HEK293 (cell line): ENCODE measurements around the gene ARR3.

Experiments
- CTCF ChIA-PET: fragments of 350-600 bp; formaldehyde crosslinking; extraction: SDS; loops from one replicate; lab custom pipeline; 2021; ENCODE audit warnings: antibody characterized with exemption; lab: Yijun Ruan, JAX
- POLR2A ChIA-PET: fragments of 300-600 bp; formaldehyde crosslinking; extraction: SDS; loops from one replicate; lab custom pipeline; 2020; ENCODE audit warnings: antibody characterized with exemption, inconsistent platforms; lab: Yijun Ruan, JAX
- H3K27ac ChIP-seq: fragments of 200-500 bp; sonication (Bioruptor generic); 2 replicates; pipeline ENCODE4 v1.5.1; 2014; ENCODE audit warnings: low read depth, low read length, control low read depth, inconsistent platforms; ENCODE audit errors: extremely low read depth
- H3K36me3 ChIP-seq, 2 experiments: fragments of 200-500 bp in 1 of 2; sonication (Bioruptor generic) in 1 of 2; 1 replicate in 1 of 2; 2 replicates in 1 of 2; pipeline ENCODE4 v1.5.1; 2014 to 2017; ENCODE audit warnings: inconsistent platforms in 2 of 2, low read length in 2 of 2; ENCODE audit not compliant: control insufficient read depth in 2 of 2, insufficient read depth in 1 of 2
- H3K4me1 ChIP-seq: fragments of 200-500 bp; sonication (Bioruptor generic); 2 replicates; pipeline ENCODE4 v1.5.1; 2014; ENCODE audit warnings: mild to moderate bottlenecking, low read length, inconsistent platforms; ENCODE audit not compliant: control insufficient read depth, insufficient read depth
- H3K4me3 ChIP-seq: 2 replicates; pipeline ENCODE4 v1.5.1; 2011; ENCODE audit warnings: low read depth, mild to moderate bottlenecking, control low read depth, low read length, moderate library complexity
- H3K9me3 ChIP-seq: fragments of 200-500 bp; sonication (Bioruptor generic); 2 replicates; pipeline ENCODE4 v1.5.1; 2014; ENCODE audit warnings: low read depth, low read length, inconsistent platforms; ENCODE audit not compliant: control insufficient read depth, insufficient read depth
- IKZF3 ChIP-seq: fragments of 450-650 bp; IDR thresholded peaks from 2 replicates; pipeline ENCODE4 v1.5.0; 2018; ENCODE audit warnings: missing biosample characterization, mild to moderate bottlenecking, missing genetic modification characterization, moderate library complexity
- KLF16 ChIP-seq: fragments of 450-650 bp; formaldehyde crosslinking; IDR thresholded peaks from 2 replicates; pipeline ENCODE4 v1.5.1; 2017; ENCODE audit warnings: missing biosample characterization, missing genetic modification characterization
- SCRT2 ChIP-seq: fragments of 450-650 bp; formaldehyde crosslinking; IDR thresholded peaks from 2 replicates; pipeline ENCODE4 v1.5.1; 2016; ENCODE audit warnings: missing biosample characterization, missing genetic modification characterization
- YY2 ChIP-seq: fragments of 450-650 bp; formaldehyde crosslinking; IDR thresholded peaks from 2 replicates; pipeline ENCODE4 v1.5.1; 2016; ENCODE audit warnings: missing biosample characterization, missing genetic modification characterization
- ZNF169 ChIP-seq: fragments of 450-650 bp; formaldehyde crosslinking; IDR thresholded peaks from 2 replicates; pipeline ENCODE4 v1.5.1; 2016; ENCODE audit warnings: missing biosample characterization, missing genetic modification characterization
- ZNF214 ChIP-seq: fragments of 450-650 bp; formaldehyde crosslinking; IDR thresholded peaks from 2 replicates; pipeline ENCODE4 v1.5.1; 2017; ENCODE audit warnings: missing biosample characterization, mild to moderate bottlenecking, missing genetic modification characterization, borderline replicate concordance
- ZNF223 ChIP-seq: fragments of 450-650 bp; formaldehyde crosslinking; IDR thresholded peaks from 2 replicates; pipeline ENCODE4 v1.5.1; 2016; ENCODE audit warnings: missing biosample characterization, missing genetic modification characterization
- ZNF341 ChIP-seq: fragments of 450-650 bp; formaldehyde crosslinking; IDR thresholded peaks from 2 replicates; pipeline ENCODE4; 2016; ENCODE audit warnings: low read depth, missing biosample characterization, missing genetic modification characterization
- ZNF391 ChIP-seq: fragments of 450-650 bp; formaldehyde crosslinking; IDR thresholded peaks from 2 replicates; pipeline ENCODE4 v1.5.1; 2016; ENCODE audit warnings: low read depth, missing biosample characterization, missing genetic modification characterization, borderline replicate concordance
- ZNF394 ChIP-seq: fragments of 450-650 bp; formaldehyde crosslinking; IDR thresholded peaks from 2 replicates; pipeline ENCODE4 v1.5.1; 2016; ENCODE audit warnings: missing biosample characterization, missing genetic modification characterization, mild to moderate bottlenecking, moderate library complexity, borderline replicate concordance
- ZNF473 ChIP-seq: fragments of 450-650 bp; formaldehyde crosslinking; IDR thresholded peaks from 2 replicates; pipeline ENCODE4 v1.5.1; 2017; ENCODE audit warnings: missing biosample characterization, missing genetic modification characterization
- ZNF514 ChIP-seq: fragments of 450-650 bp; formaldehyde crosslinking; IDR thresholded peaks from 2 replicates; pipeline ENCODE4 v1.5.1; 2016; ENCODE audit warnings: missing biosample characterization, missing genetic modification characterization
- ZNF626 ChIP-seq: fragments of 450-650 bp; sonication (Bioruptor Pico); formaldehyde crosslinking; IDR thresholded peaks from 2 replicates; pipeline ENCODE4 v1.5.1; 2018; ENCODE audit warnings: missing biosample characterization, missing genetic modification characterization, inconsistent platforms
- ZNF677 ChIP-seq: fragments of 450-650 bp; IDR thresholded peaks from 2 replicates; pipeline ENCODE4 v1.5.0; 2018; ENCODE audit warnings: missing biosample characterization, mild to moderate bottlenecking, missing genetic modification characterization, moderate library complexity
- ZSCAN30 ChIP-seq: fragments of 450-650 bp; IDR thresholded peaks from 2 replicates; pipeline ENCODE4 v1.5.1; 2018; ENCODE audit warnings: missing biosample characterization, mild to moderate bottlenecking, missing genetic modification characterization, moderate library complexity
- TF ChIP-seq, protein P1 (sequence below): sonication (generic); formaldehyde crosslinking; IDR thresholded peaks from 2 replicates; pipeline ENCODE4 v1.8.1; 2022; ENCODE audit warnings: mild to moderate bottlenecking, moderate library complexity, missing genetic modification reagents
- TF ChIP-seq, protein P2 (sequence below): fragments of 450-650 bp; IDR thresholded peaks from 2 replicates; pipeline ENCODE4 v1.5.1; 2018; ENCODE audit warnings: missing biosample characterization, missing genetic modification characterization
- TF ChIP-seq, protein P3 (sequence below): fragments of 450-650 bp; formaldehyde crosslinking; IDR thresholded peaks from 2 replicates; pipeline ENCODE4; 2016; ENCODE audit warnings: missing biosample characterization, missing genetic modification characterization
- TF ChIP-seq, protein P4 (sequence below): fragments of 450-650 bp; formaldehyde crosslinking; IDR thresholded peaks from 2 replicates; pipeline ENCODE4 v1.5.1; 2016; ENCODE audit warnings: missing biosample characterization, missing genetic modification characterization, low read depth
- TF ChIP-seq, protein P5 (sequence below): fragments of 450-650 bp; formaldehyde crosslinking; IDR thresholded peaks from 2 replicates; pipeline ENCODE4 v1.5.1; 2016; ENCODE audit warnings: missing biosample characterization, missing genetic modification characterization

ARR3 gene

DNA sequence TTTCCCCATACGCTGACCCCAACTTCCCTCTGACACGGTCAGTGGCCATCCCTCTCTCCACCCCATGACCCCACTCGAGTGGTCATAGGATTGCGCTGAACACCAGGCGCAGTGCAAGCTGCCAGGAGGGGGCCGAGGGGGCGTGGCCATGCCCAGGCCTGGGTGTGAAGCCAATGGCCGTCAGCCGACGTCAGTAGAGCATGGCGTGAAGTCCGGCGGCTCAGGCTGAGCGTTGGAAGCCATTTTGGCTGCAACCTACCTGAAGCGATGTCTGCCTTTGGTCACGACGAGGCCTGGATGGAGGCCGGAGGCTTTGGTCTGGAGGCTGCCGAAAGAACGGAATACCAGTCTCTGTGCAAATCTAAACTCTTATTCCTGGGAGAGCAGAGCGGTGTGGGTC lies 13.8 kb downstream of the ARR3 start, which contains the start of gene RAB41:
TSS of gene RAB41 (plus strand) at position 222 of the 400 bp plus-strand sequence. CDS start at position 268, 46 bp downstream.
- no peaks in the 10 kb centered on the region for H3K9me3 ChIP-seq
- no peak within 1 kb of the TSS for H3K4me3 ChIP-seq
- H3K27ac ChIP-seq = no peak within 1 kb of the TSS
- CTCF ChIA-PET = interaction anchor here (0.6 kb wide), 1 partner anchor 9 kb away, joined by 3 read pairs; no protein-coding TSS in a partner anchor
- no peaks in the 10 kb centered on the region for H3K4me1 ChIP-seq
- TF ChIP-seq ZNF677 (tag by site-specific recombination) (no peak), ZNF169 (tag by site-specific recombination) (no peak), YY2 (no peak), ZNF341 (tag by site-specific recombination) (no peak), ZNF394 (tag by site-specific recombination) (no peak), ZNF214 (tag by site-specific recombination) (no peak), ZNF514 (tag by site-specific recombination) (no peak), KLF16 (tag by site-specific recombination) (no peak), ZNF391 (tag by site-specific recombination) (no peak), ZNF626 (tag by site-specific recombination) (no peak), ZNF473 (no peak), ZNF223 (no peak), ZSCAN30 (tag by site-specific recombination) (no peak), IKZF3 (tag by site-specific recombination) (no peak), SCRT2 (no peak)
- TF ChIP-seq, protein P1, sequence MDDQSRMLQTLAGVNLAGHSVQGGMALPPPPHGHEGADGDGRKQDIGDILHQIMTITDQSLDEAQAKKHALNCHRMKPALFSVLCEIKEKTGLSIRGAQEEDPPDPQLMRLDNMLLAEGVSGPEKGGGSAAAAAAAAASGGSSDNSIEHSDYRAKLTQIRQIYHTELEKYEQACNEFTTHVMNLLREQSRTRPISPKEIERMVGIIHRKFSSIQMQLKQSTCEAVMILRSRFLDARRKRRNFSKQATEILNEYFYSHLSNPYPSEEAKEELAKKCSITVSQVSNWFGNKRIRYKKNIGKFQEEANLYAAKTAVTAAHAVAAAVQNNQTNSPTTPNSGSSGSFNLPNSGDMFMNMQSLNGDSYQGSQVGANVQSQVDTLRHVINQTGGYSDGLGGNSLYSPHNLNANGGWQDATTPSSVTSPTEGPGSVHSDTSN (CRISPR knock-in tag) = no peak
- TF ChIP-seq, protein P2, sequence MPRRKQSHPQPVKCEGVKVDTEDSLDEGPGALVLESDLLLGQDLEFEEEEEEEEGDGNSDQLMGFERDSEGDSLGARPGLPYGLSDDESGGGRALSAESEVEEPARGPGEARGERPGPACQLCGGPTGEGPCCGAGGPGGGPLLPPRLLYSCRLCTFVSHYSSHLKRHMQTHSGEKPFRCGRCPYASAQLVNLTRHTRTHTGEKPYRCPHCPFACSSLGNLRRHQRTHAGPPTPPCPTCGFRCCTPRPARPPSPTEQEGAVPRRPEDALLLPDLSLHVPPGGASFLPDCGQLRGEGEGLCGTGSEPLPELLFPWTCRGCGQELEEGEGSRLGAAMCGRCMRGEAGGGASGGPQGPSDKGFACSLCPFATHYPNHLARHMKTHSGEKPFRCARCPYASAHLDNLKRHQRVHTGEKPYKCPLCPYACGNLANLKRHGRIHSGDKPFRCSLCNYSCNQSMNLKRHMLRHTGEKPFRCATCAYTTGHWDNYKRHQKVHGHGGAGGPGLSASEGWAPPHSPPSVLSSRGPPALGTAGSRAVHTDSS (tag by site-specific recombination) = no peak
- TF ChIP-seq, protein P3, sequence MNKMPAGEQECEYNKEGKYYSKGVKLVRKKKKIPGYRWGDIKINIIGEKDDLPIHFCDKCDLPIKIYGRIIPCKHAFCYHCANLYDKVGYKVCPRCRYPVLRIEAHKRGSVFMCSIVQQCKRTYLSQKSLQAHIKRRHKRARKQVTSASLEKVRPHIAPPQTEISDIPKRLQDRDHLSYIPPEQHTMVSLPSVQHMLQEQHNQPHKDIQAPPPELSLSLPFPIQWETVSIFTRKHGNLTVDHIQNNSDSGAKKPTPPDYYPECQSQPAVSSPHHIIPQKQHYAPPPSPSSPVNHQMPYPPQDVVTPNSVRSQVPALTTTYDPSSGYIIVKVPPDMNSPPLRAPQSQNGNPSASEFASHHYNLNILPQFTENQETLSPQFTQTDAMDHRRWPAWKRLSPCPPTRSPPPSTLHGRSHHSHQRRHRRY (tag by site-specific recombination) = no peak
- TF ChIP-seq, protein P4, sequence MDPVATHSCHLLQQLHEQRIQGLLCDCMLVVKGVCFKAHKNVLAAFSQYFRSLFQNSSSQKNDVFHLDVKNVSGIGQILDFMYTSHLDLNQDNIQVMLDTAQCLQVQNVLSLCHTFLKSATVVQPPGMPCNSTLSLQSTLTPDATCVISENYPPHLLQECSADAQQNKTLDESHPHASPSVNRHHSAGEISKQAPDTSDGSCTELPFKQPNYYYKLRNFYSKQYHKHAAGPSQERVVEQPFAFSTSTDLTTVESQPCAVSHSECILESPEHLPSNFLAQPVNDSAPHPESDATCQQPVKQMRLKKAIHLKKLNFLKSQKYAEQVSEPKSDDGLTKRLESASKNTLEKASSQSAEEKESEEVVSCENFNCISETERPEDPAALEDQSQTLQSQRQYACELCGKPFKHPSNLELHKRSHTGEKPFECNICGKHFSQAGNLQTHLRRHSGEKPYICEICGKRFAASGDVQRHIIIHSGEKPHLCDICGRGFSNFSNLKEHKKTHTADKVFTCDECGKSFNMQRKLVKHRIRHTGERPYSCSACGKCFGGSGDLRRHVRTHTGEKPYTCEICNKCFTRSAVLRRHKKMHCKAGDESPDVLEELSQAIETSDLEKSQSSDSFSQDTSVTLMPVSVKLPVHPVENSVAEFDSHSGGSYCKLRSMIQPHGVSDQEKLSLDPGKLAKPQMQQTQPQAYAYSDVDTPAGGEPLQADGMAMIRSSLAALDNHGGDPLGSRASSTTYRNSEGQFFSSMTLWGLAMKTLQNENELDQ = no peak
- TF ChIP-seq, protein P5, sequence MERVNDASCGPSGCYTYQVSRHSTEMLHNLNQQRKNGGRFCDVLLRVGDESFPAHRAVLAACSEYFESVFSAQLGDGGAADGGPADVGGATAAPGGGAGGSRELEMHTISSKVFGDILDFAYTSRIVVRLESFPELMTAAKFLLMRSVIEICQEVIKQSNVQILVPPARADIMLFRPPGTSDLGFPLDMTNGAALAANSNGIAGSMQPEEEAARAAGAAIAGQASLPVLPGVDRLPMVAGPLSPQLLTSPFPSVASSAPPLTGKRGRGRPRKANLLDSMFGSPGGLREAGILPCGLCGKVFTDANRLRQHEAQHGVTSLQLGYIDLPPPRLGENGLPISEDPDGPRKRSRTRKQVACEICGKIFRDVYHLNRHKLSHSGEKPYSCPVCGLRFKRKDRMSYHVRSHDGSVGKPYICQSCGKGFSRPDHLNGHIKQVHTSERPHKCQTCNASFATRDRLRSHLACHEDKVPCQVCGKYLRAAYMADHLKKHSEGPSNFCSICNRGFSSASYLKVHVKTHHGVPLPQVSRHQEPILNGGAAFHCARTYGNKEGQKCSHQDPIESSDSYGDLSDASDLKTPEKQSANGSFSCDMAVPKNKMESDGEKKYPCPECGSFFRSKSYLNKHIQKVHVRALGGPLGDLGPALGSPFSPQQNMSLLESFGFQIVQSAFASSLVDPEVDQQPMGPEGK (tag by site-specific recombination) = no peak
- peaks cover 4 to 31% of the 10 kb centered on the region in 2 experiments; a peak in 2 of 3 replicates for H3K36me3 ChIP-seq
- POLR2A ChIA-PET = no interaction called here
